Cardiac septum (tissue), 1 donor: ENCODE measurements around the gene DBX2. TPM values are rescaled to one million over a fixed set of nuclear protein-coding genes. Genes with fewer than 3 reads are reported as not detected.
"Not testable (repeated sequence)": the region's sequence is repeated elsewhere in the genome, so short reads cannot be mapped to it uniquely, and the experiment has no call there.

Experiments
- DNase-seq: peaks from one replicate; pipeline ENCODE4 v3.0.0-alpha.2; 2020; ENCODE audit warnings: low spot score
- intact Hi-C: fragments of 100-400 bp; cut with DNase I; formaldehyde crosslinking; loops from one replicate; pipeline ENCODE4 v1.14.0; 2022
- long read RNA-seq: library from polyadenylated mRNA; unstranded; transcript quantifications from one replicate; pipeline ENCODE4 v2.0.0, GENCODE V29; 2021
- total RNA-seq: library from RNA; stranded (reverse); fragmentation: NEBNext Ultra II Directional; extraction: Animal tissue kit (Norgen Biotek cat#: 25700); gene quantifications from one replicate; pipeline ENCODE4 v1.2.1, GENCODE V29; 2021
- donor health status: DM: no; HTN: no; CAD: no.

Gene DBX2
- 0.19 TPM for total RNA-seq
- long read RNA-seq = 0 reads

DNA sequence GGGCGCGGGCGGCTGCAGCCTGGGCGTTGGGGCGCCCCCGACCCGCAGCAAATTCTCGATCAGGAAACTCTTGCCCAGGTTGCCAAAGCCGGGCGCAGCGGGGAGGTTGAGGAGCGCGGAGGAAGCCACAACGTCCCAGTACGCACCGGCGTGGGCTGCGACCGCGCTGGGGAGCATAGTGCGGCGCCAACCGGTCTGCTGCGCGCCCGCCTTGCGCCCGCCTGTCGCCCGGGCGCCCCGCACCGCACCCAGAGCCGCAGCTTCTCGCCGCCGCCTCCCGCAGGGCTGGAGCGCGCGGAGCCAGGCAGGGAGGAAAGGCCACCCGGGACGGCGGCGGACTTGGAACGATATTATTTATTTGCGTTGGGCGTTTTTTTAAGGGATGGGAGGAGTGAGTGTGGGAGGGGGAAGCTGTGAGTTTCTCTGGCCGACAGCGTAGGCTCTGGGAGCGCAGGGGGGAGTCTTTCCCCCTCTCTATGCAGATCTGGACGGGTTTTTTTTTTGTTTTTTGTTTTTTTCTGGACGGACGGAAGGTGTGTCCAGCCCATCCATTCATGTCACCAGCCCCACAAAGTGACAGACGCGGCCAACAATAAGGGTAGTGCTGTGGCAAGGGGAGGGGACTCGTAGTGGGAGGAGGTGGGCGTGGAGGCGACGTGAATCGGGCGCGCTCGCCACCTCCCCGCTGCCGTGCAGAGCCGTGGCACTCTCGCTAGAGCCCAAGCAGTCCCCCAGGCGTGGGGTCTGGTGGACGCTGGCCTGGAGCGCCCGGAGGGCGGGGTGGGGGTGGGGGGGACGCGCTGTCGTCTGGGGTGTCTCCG is at the start of gene DBX2:
TSS of gene DBX2 (minus strand) at position 349 of the 821 bp plus-strand sequence. CDS start at position 177, 172 bp downstream.
- intact Hi-C loops = no loop called here
- no peak for DNase-seq

DNA sequence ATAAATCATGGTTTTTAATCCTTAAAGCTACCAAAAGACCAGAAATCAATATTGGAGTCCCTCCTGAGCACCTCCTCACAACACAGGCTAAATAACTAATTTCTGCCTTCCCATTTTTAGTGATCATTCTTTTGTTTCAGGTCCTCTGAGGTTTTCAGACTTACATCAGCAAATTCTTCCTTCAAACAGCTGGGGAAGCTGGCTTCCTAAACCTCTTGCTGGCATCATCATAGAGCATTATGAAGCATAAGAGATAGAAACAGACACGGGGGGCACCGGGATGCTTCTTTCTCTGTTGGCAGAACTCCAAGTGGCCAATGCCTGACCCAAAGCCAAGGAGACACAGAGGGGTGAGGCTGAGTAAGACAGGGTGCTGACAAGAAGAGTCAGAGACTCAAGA is 47.9 kb upstream of the DBX2 start:
- intact Hi-C loops = no loop called here

DNA sequence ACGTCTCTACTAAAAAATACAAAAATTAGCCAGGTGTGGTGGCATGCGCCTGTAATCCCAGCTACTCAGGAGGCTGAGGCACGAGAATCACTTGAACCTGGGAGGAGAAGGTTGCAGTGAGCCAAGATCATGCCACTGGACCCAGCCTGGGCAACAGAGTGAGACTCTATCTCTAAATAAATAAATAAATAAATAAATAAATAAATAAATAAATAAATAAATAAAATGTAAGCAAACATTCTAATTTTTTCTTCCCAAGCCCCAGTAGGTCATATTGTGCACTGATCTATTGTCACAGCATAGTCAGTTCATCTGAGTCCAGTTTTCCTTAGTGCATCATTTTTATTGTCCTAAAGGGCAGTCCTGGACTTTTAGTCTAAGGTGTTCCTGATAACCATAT is 44.5 kb upstream of the DBX2 start:
- intact Hi-C loops, DNase-seq: not testable (repeated sequence)

More for the DNA sequence above, 47.9 kb upstream of the DBX2 start:
- no peak for DNase-seq

DNA sequence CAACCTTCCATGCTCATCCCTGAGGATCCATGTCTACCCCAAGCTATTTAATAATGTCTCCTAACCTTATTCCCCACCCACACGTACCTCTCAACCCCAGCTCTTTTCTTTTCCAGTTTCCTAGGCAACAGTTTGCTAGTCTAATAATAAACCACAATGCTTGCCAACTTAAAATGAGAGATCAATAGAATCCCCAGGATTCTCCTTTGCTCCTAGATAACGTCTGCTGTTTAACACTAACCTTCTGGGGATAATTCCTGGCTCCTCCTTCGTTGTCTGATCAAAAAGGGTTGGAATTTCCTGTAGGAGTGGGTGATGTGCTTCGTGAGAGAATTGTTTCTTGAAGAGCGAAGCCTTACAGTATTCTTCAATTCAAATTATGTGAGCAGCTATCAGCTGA is 42.2 kb upstream of the DBX2 start:
- intact Hi-C loops = no loop called here
- no peak for DNase-seq

DNA sequence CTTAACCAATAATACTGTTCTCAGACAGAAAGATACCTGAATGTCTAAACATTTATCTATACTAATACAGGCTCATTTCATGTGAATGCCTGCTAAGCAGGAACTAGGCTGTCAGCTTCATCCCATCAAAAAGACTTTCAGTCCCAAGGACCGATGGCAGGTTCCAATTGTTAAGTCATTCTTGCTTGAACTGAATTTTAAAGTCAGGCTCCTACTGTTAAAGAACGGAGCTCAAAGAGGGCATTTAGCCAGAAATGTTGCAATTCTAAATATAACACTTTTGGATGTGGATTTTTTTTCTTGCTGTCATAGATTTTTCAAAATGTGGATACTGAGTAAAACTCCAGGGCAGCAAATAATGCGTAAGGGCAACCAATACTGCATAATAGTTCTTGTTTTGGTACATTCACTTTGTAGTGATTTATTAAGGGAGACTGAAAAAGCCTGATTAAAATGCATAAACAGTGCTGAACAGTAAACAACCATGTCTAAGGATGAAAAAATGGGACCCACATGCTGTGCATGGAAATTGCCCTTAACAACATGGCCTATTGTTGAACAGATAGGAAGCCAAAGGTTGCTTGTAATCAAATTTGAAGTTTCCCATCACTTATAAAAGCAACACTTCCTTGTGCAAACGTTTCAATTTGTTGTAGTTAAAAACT is 38.6 kb upstream of the DBX2 start:
- intact Hi-C loops = no loop called here
- DNase-seq = no peak

DNA sequence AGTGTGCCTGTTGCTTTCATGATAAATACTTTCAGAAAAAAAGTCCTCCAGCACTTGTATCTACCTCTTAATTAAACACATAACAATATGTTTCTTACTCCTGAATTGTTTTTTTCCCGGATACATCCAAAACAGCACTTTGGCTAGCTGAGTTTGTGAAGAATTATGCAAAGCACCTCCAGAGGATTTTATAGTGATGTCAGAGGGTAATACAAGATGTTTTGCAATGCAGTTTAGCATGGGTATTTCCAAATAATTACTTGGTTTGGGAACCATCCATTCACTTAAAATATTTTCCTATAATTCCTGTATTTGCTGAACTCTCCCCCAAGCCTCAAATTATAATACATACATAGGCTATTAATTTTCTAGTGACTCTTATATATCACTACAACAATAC is 37.7 kb upstream of the DBX2 start:
- no peak for DNase-seq
- intact Hi-C loops = no loop called here

DNA sequence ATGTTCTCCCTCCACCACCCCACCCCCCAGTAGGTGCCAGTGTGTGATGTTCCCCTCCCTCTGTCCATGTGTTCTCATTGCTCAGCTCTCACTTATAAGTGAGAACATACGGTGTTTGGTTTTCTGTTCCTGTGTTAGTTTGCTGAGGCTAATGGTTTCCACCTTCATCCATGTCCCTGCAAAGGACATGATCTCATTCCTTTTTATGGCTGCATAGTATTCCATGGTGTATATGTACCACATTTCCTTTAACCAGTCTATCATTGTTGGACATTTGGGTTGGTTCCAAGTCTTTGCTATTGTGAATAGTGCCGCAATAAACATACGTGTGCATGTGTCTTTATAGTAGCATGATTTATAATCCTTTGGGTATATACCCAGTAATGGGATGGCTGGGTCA is 33.3 kb upstream of the DBX2 start:
- intact Hi-C loops, DNase-seq: not testable (repeated sequence)

DNA sequence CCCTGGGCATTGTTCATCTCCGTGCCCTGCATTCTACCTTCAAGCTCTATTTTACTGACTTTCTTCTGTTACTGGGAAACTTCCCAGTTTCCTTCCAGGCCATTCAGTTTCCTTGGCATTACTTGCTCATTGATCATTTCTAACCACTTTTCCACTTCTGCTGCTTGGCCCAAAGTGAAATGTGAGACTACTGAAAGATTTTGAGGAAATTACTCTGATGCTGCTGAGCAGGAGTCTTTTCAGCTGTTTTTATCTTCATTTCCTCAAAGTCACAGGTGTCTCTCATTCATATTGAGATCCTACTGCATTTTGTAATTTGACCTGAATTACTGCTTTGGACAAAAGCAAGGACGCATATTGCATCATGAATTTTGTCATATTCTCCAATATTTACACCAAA is 26.4 kb upstream of the DBX2 start:
- DNase-seq = no peak
- intact Hi-C loops = no loop called here

DNA sequence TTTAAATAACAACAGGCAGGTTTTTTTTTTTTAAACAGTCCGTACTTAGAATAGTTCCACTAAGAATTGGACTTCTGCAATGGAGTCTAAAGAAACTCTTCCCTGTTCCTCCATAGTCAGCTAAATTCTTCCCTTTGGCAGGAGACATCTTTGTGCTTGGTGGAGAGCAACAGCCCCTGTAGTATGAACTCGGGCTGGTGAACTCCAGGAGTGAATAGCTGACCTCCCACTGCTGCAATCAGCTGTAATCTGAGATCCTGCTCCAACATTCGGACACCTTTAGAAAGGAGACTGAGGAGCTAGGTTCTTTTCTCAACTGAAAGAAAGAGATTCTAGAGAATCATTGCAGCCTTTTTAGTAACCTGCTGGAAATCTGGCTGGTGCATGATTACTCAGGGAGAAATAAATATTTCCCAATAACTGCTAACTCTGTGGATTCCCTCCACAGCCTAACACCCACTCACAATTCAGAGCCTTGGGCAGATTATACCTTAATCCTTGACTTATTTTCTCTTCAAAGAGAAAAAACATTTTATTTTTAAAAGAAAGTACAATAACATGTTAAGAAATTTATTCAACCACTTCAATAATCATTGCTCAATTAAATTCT is 25.6 kb upstream of the DBX2 start:
- DNase-seq = no peak

DNA sequence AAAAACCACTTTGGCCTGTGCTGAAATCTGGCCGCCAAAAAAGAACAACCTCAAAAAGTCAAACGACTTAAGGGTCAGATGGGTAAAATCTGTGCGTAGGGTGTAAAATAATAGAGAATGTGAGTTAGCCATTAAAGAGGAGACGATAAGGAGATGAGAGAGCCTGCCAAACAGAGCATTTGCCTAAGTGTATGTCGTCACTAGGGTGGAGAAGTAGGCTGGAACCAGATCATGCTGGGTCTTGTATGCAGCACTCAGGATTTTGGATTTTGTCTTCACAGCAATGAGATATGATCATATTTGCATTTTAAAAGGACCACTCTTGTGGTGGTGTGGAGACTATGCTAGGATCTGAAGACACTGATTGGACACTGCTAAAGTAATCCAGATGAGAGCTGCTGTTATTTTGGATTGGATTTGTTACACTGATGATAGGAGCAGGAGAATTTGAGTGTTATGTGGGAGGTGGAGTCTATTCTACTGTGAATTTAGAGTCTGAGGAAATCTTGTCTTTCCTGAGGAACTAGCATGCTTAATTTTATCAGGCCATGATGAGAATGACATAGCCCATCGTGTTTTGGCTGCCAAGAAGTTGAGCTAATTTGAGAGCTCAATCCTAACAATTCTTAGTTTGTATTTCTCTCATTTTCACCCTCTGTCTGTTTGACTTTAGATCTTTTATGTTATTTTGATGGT is 24.8 kb upstream of the DBX2 start:
- intact Hi-C loops = no loop called here

More for the DNA sequence above, 25.6 kb upstream of the DBX2 start:
- intact Hi-C loops = no loop called here

DNA sequence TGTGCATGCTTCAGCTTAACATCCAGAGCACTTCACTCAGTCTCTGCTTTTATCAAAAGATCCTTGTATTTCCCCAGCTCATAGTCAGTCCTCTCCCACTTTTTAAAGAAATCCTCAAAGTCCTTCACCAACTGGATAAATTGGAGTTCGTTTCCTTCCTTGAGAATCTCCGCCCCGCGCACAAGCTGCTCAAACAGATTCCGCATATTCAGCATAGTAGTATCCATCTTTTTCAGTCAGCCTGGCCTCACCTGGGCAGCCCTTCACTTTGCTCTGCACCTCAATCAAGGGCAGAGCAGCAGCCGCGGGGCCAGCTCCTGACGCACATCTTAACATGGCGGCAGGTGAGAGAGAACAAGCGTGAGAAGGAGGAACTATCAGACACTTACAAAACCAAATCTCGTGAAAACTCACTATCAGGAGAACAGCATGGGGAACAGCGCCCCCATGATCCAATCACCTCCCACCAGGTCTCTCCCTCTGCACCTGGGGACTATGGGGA is 14.3 kb upstream of the DBX2 start:
- DNase-seq = no peak
- intact Hi-C loops = no loop called here

More for the DNA sequence above, 24.8 kb upstream of the DBX2 start:
- DNase-seq = no peak

DNA sequence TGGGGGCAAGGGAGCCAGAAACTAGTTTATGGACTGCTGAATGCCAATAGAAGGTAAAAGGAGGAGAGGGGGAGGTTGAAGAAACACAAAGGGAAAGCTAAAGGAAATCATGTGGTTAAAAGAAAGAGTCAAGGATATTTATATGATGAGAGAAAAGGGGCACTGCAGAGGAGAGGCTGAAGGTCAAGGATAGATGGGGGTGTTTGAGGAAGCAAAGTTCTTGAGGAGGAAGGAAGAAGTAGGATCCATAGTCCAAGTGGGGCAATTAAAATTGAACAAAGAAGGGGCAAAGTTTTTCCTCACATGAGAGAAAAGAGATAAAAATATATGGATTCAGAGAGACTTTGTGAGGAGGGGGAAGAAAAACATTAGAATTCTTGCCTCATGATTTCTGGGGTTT is 10.1 kb upstream of the DBX2 start:
- intact Hi-C loops = no loop called here
- no peak for DNase-seq

DNA sequence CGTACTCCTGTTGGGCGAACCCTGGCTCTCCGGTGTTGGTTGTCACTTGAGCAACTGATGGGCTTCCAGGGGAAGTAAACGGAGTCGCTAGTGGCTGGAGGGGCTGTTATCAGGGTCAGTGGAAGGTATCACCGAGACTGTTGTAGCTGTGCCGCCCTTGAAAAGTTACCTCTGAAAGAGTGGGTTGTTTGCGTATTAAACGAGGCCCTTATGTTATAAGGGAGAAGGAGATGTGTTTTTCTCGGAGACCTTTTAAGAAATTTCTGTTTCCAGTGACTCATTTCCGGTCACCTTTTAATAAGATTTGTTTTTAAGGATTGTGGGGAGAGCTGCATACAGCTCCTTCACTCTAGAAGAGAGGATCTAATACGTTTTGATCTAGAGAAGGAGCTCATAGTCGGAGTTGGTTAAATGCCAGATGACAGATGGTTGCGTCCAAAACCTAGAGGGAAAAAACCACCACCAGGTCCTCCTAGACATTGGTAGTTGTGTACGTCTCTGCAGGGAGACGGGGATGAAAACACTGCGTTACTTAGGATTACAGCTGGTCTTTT is 750 bp upstream of the DBX2 start:
- intact Hi-C loops = no loop called here
- no peak for DNase-seq

DNA sequence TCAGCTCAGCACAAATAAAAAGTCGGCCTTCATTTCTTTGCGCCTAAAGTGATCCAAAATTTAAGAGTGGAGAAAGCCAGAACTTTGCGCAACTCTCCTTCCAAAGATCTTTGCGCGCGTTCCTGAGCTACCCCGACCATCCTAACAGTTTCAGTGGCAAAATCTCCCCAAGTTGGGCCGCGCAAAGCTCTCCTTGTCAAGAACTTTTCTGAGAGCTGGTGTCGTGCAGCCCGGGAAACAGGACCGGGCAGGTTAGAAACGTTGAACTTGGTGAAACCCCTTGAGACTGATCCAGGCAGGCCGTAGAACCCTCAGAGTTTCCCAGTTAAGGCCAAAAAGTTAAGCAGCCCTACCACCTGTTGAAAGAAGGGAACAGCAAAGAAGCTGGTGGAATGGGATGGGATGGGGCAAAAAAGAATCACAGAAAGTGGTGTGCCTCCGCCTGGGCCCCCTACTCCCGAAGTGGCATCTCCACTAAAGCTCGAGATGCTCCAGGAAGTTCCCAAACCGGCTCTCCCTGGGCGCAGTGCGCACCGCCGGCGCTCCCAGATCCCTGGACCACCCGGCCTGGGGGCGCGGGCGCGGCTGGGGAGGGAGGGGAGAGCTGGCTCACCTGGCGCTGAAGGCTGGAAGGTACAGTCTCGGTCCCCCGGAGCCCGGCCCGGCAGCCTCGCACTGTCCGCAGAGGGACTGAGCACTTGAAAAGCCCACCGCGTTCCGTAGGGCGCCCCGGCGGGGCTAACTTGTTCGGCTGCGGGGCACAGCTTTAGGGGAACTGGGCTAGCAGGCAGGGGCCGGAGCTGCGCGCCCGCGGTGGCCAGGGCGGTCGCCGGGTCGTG is 768 bp downstream of the DBX2 start:
- DNase-seq = no peak

DNA sequence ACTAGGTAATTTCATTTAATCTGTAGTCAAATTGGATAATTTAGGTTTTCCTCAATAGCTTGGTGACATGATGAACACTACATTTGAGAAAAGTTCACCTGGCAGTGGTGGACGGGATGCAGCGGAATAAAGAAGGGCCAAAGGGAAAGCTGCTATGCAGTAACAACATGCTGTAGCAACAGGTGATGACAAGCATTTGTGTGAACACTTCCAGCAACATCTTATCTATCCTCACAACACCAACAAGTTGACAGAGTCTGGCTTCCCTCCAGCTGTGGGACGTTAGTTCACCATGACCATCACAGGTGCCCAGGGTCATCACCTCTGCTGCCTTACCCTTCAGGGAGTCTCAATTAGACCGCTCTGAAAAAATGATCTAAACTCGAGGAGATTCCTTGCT is 8.3 kb downstream of the DBX2 start:
- intact Hi-C loops = no loop called here
- DNase-seq = no peak

More for the DNA sequence above, 768 bp downstream of the DBX2 start:
- intact Hi-C loops = no loop called here

DNA sequence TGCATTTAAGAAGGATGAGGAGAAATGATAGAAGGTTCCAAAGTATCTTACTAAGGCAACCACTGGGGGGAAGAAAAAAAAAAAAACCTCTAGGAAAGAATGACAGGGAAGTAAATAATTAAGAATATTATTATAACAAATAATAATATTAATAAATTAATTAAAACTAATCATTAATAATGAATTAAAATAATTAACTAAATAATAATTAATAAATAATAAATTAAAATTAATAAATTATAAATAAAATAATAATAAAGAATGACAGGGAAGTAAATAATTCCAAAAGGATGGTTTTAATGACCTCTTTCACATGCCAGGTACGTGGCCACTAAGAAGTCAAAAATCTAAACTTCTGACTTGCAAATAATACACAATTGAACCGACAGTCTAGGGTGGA is 9.9 kb downstream of the DBX2 start:
- intact Hi-C loops = no loop called here
- DNase-seq = no peak

DNA sequence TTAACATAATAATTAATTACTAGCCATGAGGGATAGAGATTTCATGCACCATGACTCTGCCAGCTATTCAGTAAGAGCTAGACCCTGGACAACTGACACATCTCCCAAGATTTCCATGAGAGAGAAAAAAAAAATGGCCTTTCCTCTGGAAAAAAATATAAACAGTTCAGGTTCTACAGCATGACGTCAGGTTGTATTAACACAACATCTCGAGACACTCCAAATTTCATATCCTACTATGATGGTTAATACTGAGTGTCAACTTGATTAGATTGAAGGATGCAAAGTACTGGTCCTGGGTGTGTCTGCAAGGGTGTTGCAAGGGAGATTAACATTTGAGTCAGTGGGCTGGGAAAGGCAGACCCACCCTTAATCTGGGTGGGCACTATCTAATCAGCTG is 11.1 kb downstream of the DBX2 start:
- no peak for DNase-seq
- intact Hi-C loops = no loop called here

DNA sequence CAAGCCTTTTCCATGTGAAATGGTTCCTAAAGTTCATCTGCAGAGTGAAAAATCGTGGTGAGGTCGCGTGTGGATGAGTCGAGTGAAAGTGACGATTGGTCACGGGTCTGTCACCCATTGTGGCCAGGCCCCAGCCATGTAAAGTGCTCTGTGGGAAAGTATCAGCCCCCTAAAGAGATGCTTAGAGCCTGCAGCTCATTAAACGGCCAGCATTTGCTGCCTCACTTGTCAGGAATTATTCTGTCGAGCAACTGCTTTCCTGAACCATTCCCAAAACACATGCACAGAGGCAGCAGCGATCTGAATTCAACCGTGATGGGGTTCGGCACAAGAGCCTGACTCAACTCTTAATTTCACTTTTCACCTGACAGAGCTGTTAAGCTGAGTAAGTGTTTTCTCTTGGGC is 16.0 kb downstream of the DBX2 start:
- intact Hi-C loops = no loop called here
- DNase-seq = no peak

DNA sequence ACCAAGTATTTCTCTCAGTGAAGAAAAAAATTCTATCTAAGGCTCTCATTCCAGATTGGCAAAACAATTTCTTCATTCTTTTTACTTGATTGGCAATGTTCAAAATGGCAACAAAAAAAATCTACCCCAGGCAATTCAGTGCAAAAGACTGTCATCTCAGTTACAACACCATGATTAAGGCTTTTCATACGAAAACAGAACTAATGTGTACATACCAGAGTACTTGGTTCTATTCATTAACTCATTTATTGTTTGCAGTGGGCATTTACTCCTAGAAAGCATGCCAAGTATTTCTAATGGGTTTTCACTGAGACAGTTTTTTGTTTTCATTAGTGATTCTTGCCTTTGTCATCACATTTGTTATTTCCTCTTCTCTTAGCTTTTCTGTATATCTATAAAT is 33.0 kb downstream of the DBX2 start:
- intact Hi-C loops = no loop called here
- DNase-seq = no peak
